ENCODE measurements around the gene NHLH1.

Gene NHLH1

DNA sequence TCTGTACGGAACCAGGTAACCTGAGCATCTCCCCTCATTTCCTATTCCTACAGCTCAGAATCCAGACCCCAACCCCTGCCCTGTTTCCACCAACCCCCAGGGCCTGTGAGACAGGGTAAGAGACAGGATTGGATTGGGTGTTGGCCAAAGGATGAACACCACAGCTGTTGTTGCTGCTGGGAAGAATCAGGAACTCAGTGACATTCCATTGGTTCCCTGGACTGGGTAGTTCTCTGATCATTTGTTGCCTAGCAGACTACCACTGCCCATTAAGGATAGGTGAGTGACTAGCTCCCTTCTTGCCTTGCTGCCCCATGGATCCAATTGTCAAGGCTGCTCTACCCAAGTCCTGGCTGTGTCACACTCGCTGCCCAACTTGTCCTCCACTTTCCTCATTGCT lies 13.6 kb upstream of the NHLH1 start:
- H3K79me2 ChIP-seq (ENCODE audit: insufficient read depth, low read length), result no peaks in the 10 kb centered on the region
- TF ChIP-seq CTCF (IDR thresholded peaks at IDR 0.05; ENCODE audit: low read length) (no peak), EZH2 (IDR thresholded peaks at IDR 0.05; ENCODE audit: borderline replicate concordance, low read length) (no peak)
- no peak overlapping the region for H3K4me2 ChIP-seq (ENCODE audit: low read length)
- H3K9me2 ChIP-seq (ENCODE audit: low read depth, low read length), result no peaks in the 10 kb centered on the region
- no peaks in the 10 kb centered on the region for H3K4me1 ChIP-seq (ENCODE audit: insufficient read depth, low read length, severe bottlenecking)
- no peaks in the 10 kb centered on the region for H3K9me3 ChIP-seq (ENCODE audit: low read length)
- no peaks in the 10 kb centered on the region for H4K20me1 ChIP-seq (ENCODE audit: insufficient read depth, low read length)
- H3K27me3 ChIP-seq (ENCODE audit: insufficient read depth, low read length), result no peaks in the 10 kb centered on the region
- H3K36me3 ChIP-seq (ENCODE audit: insufficient read depth, low read length), result peaks cover 96% of the 10 kb centered on the region
- no peaks in the 10 kb centered on the region for H3F3A ChIP-seq (ENCODE audit: insufficient read depth, low read length)
- H3K9ac ChIP-seq (ENCODE audit: low read length), result no peak overlapping the region
- no peak overlapping the region for H2AFZ ChIP-seq (ENCODE audit: low read length)
- no peak overlapping the region for H3K4me3 ChIP-seq (ENCODE audit: low read depth, low read length, poor library complexity, severe bottlenecking)
- no peak overlapping the region for H3K27ac ChIP-seq (ENCODE audit: low read depth, low read length, poor library complexity, severe bottlenecking)

- H2AFZ ChIP-seq (ENCODE audit: low read length), result no peak overlapping the region
- no peaks in the 10 kb centered on the region for H3K27me3 ChIP-seq (ENCODE audit: insufficient read depth, low read length)
- no peak overlapping the region for H3K9ac ChIP-seq (ENCODE audit: low read length)
- H3K79me2 ChIP-seq (ENCODE audit: insufficient read depth, low read length), result no peaks in the 10 kb centered on the region
- no peaks in the 10 kb centered on the region for H3K9me3 ChIP-seq (ENCODE audit: low read length)
- no peaks in the 10 kb centered on the region for H3K4me1 ChIP-seq (ENCODE audit: insufficient read depth, low read length, severe bottlenecking)
- H3K36me3 ChIP-seq (ENCODE audit: insufficient read depth, low read length), result peaks cover 92% of the 10 kb centered on the region
- no peaks in the 10 kb centered on the region for H3K9me2 ChIP-seq (ENCODE audit: low read depth, low read length)
- no peaks in the 10 kb centered on the region for H3F3A ChIP-seq (ENCODE audit: insufficient read depth, low read length)
- H4K20me1 ChIP-seq (ENCODE audit: insufficient read depth, low read length), result no peaks in the 10 kb centered on the region
- no peak overlapping the region for H3K4me2 ChIP-seq (ENCODE audit: low read length)
- TF ChIP-seq EZH2 (IDR thresholded peaks at IDR 0.05; ENCODE audit: borderline replicate concordance, low read length), result no peak
- peak; percentile 66 for TF ChIP-seq CTCF (IDR thresholded peaks at IDR 0.05; ENCODE audit: low read length)
- H3K4me3 ChIP-seq (ENCODE audit: low read depth, low read length, poor library complexity, severe bottlenecking), result no peak overlapping the region
- no peak overlapping the region for H3K27ac ChIP-seq (ENCODE audit: low read depth, low read length, poor library complexity, severe bottlenecking)
These were observed 12.4 kb upstream of the NHLH1 start for GRCh38 chr1:160354388-160354985.

DNA sequence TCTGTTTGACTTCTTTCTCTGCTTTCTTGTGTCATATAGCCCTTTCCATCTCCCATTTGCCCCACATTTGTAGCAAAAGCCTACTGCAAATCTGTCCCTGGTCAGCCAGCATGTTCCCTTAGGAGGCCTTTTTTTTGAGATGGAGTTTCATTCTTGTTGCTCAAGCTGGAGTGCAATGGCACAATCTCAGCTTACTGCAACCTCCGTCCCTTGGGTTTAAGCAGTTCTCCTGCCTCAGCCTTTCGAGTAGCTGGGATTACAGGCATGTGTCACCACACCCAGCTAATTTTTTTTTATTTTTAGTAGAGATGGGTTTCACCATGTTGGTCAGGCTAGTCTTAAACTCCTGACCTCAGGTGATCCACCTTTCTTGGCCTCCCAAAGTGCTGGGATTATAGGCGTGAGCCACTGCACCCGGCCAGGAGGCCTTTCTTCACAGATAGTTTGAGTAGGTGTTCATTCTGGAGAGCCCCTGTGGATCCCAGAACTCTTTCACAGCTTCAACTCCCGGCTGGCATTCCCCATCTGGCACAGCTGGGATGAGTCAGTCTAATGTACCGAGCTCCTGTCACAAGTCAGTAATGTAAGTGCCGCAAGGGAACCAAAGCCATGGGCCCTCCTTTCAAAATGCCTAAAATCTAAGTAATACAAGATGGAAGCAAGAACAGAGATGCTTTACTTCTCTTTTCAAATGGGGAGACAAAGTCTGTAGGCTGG lies 9.4 kb upstream of the NHLH1 start:
- no peaks in the 10 kb centered on the region for H4K20me1 ChIP-seq (ENCODE audit: insufficient read depth, low read length)
- no peak for TF ChIP-seq EZH2 (IDR thresholded peaks at IDR 0.05; ENCODE audit: borderline replicate concordance, low read length)
- no peak for TF ChIP-seq CTCF (IDR thresholded peaks at IDR 0.05; ENCODE audit: low read length)
- H3K9me3 ChIP-seq (ENCODE audit: low read length), result no peaks in the 10 kb centered on the region
- no peaks in the 10 kb centered on the region for H3K9me2 ChIP-seq (ENCODE audit: low read depth, low read length)
- no peak overlapping the region for H2AFZ ChIP-seq (ENCODE audit: low read length)
- no peaks in the 10 kb centered on the region for H3F3A ChIP-seq (ENCODE audit: insufficient read depth, low read length)
- no peaks in the 10 kb centered on the region for H3K4me1 ChIP-seq (ENCODE audit: insufficient read depth, low read length, severe bottlenecking)
- no peak overlapping the region for H3K9ac ChIP-seq (ENCODE audit: low read length)
- H3K27ac ChIP-seq (ENCODE audit: low read depth, low read length, poor library complexity, severe bottlenecking), result no peak overlapping the region
- no peak overlapping the region for H3K4me2 ChIP-seq (ENCODE audit: low read length)
- peaks cover 85% of the 10 kb centered on the region for H3K36me3 ChIP-seq (ENCODE audit: insufficient read depth, low read length)
- H3K79me2 ChIP-seq (ENCODE audit: insufficient read depth, low read length), result no peaks in the 10 kb centered on the region
- H3K4me3 ChIP-seq (ENCODE audit: low read depth, low read length, poor library complexity, severe bottlenecking), result no peak overlapping the region
- H3K27me3 ChIP-seq (ENCODE audit: insufficient read depth, low read length), result no peaks in the 10 kb centered on the region

All from OCI-LY1 (cell line).